Measurements from ENCODE around the gene TIMP4.

TIMP4 gene

DNA sequence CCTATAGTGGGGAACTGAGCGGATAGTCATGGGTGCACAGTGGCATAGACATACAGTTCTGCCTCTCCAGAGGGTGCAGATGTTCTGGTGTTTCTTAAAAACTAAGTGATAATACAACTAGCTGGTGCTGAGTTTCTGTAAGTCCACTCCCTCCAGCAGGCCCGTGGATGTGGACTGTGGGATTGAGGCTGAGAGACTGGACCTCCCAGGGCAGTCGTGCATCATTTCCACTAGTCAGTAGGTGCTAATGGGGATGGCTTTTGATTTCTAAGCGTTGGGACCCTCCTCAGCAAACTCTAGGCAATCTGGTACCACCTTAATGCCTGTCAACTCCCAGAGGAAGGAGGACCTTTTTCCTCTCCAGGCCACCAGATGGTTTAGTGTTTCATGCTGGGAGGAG, 27.3 kb upstream of the TIMP4 start:
- Histone ChIP-seq H3K4me1 (ENCODE audit: control insufficient read depth, insufficient read depth, low read length) (peaks cover 5% of the 10 kb centered on the region), H3K27me3 (ENCODE audit: control insufficient read depth, insufficient read depth, low read length, poor library complexity, severe bottlenecking) (no peaks in the 10 kb centered on the region), H3K4me3 (ENCODE audit: insufficient read depth, low read depth, low read length) (no peak overlapping the region), H3K27ac (ENCODE audit: insufficient read depth, low read depth, low read length, poor library complexity, severe bottlenecking) (no peak overlapping the region), H3K9me3 (ENCODE audit: control insufficient read depth, low read length) (no peaks in the 10 kb centered on the region), H3K36me3 (ENCODE audit: control insufficient read depth, insufficient read depth, low read length) (no peaks in the 10 kb centered on the region)
- 75 to 80% methylated on average over 4 of the region's 4 CpGs for WGBS, 2 experiments

DNA sequence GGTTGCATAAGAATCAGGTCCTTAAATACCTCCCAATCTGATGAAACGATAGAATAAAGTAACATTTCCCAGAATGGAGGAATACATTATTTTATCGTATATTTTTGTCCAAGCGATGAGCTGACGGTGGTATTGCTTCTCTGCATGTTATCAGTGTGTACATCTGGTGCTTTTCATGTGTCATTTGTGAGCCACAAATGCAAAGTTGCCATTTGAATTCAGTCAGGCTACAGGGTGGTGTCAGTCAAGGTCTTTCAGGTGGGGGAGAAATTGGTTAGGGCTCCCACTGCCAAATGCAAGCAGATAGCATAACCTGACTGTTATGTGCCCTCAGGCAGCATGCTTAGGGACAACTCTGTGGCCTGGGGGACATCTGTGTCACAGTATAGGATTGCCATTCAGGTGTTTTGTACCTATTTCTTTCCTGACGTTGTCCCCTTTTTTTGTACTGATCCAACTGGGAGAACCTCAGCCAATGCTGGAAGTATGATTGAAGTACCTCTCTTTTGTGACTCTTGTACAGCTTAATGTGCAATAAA, 26.5 kb upstream of the TIMP4 start:
- H3K27ac ChIP-seq (ENCODE audit: insufficient read depth, low read depth, low read length, poor library complexity, severe bottlenecking), result no peak overlapping the region
- H3K9me3 ChIP-seq (ENCODE audit: control insufficient read depth, low read length), result no peaks in the 10 kb centered on the region
- H3K4me1 ChIP-seq (ENCODE audit: control insufficient read depth, insufficient read depth, low read length), result peaks cover 5% of the 10 kb centered on the region
- H3K4me3 ChIP-seq (ENCODE audit: insufficient read depth, low read depth, low read length), result no peak overlapping the region
- WGBS, 2 experiments, result 94 to 96% methylated on average over 5 of the region's 5 CpGs
- H3K36me3 ChIP-seq (ENCODE audit: control insufficient read depth, insufficient read depth, low read length), result no peaks in the 10 kb centered on the region
- no peaks in the 10 kb centered on the region for H3K27me3 ChIP-seq (ENCODE audit: control insufficient read depth, insufficient read depth, low read length, poor library complexity, severe bottlenecking)

DNA sequence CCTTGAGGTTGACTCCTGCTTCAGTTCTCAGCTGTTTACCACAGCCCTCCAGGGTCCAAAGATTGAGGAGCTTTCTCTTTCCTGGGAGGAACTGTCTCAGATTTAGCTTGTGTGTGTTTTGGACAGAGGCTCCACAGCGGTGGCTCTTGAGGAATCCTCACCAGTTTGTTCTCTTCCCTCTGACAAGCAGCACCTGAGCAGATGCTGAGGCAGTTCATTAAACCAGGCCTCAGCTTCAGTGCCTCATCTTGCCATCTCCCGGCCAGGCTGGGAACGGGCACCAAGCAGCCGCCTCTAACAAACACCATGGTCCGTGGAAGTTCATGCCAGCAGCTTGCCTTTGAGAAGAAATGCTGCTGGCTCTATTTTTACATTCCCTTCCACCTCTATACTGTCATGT, 25.8 kb upstream of the TIMP4 start:
- Histone ChIP-seq H3K36me3 (ENCODE audit: control insufficient read depth, insufficient read depth, low read length) (no peaks in the 10 kb centered on the region), H3K4me3 (ENCODE audit: insufficient read depth, low read depth, low read length) (no peak overlapping the region), H3K27ac (ENCODE audit: insufficient read depth, low read depth, low read length, poor library complexity, severe bottlenecking) (no peak overlapping the region), H3K27me3 (ENCODE audit: control insufficient read depth, insufficient read depth, low read length, poor library complexity, severe bottlenecking) (no peaks in the 10 kb centered on the region), H3K9me3 (ENCODE audit: control insufficient read depth, low read length) (no peaks in the 10 kb centered on the region), H3K4me1 (ENCODE audit: control insufficient read depth, insufficient read depth, low read length) (peaks cover 5% of the 10 kb centered on the region)
- 91 to 95% methylated on average over 5 of the region's 5 CpGs for WGBS, 2 experiments

DNA sequence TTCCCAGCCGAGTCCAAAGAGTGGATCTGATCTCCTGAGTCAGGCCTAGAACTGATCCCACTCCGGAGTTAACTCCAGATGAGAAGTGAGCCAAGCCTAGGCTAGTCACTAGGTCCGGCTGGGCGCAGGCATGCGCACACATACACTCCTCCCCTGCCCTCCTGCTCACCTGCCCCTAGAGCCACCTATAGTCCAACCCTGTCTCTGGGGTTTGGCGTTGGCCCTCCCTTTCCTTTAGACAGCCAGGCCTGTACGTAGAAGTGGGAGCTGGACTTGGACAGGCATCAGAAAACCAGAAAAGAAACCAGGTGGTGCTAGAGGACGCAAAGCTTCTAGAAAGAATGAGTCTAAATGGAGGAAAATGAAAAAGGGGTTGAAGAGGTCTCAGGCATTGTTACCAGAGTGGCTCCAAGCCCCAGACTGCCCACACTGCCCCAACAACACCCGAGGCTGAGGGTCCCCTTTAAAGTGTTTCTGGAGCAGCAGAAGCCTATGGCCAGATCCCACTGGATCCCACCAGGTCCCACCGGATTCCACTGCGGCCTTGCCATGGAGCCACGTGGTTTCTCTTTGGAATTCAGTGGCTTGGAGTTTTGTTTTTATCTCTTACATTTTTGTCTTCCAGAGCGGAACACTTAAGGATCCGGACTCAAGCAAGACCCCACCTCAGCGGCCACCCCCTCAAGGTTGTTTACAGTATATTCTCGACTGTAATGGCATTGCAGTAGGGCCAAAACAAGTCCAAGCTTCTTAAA, 24.2 kb upstream of the TIMP4 start:
- no peaks in the 10 kb centered on the region for H3K4me1 ChIP-seq (ENCODE audit: control insufficient read depth, insufficient read depth, low read length)
- H3K4me3 ChIP-seq (ENCODE audit: insufficient read depth, low read depth, low read length), result no peak overlapping the region
- no peaks in the 10 kb centered on the region for H3K36me3 ChIP-seq (ENCODE audit: control insufficient read depth, insufficient read depth, low read length)
- H3K27me3 ChIP-seq (ENCODE audit: control insufficient read depth, insufficient read depth, low read length, poor library complexity, severe bottlenecking), result no peaks in the 10 kb centered on the region
- WGBS, 2 experiments, result 94 to 95% methylated on average over 16 of the region's 16 CpGs
- H3K27ac ChIP-seq (ENCODE audit: insufficient read depth, low read depth, low read length, poor library complexity, severe bottlenecking), result no peak overlapping the region
- H3K9me3 ChIP-seq (ENCODE audit: control insufficient read depth, low read length), result no peaks in the 10 kb centered on the region

- Histone ChIP-seq H3K9me3 (ENCODE audit: control insufficient read depth, low read length) (no peaks in the 10 kb centered on the region), H3K4me1 (ENCODE audit: control insufficient read depth, insufficient read depth, low read length) (no peaks in the 10 kb centered on the region), H3K27ac (ENCODE audit: insufficient read depth, low read depth, low read length, poor library complexity, severe bottlenecking) (no peak overlapping the region), H3K27me3 (ENCODE audit: control insufficient read depth, insufficient read depth, low read length, poor library complexity, severe bottlenecking) (no peaks in the 10 kb centered on the region), H3K4me3 (ENCODE audit: insufficient read depth, low read depth, low read length) (no peak overlapping the region), H3K36me3 (ENCODE audit: control insufficient read depth, insufficient read depth, low read length) (no peaks in the 10 kb centered on the region)
- 87 to 92% methylated on average over 2 of the region's 2 CpGs for WGBS, 2 experiments
Measured at GRCh38 chr3:12181806-12182205, 23.1 kb upstream of the TIMP4 start.

GRCh38 chr3:12181301-12181700, 22.6 kb upstream of the TIMP4 start:
- 95% methylated on average over 4 of the region's 4 CpGs for WGBS, 2 experiments
- H3K9me3 ChIP-seq (ENCODE audit: control insufficient read depth, low read length), result no peaks in the 10 kb centered on the region
- H3K4me1 ChIP-seq (ENCODE audit: control insufficient read depth, insufficient read depth, low read length), result no peaks in the 10 kb centered on the region
- H3K27ac ChIP-seq (ENCODE audit: insufficient read depth, low read depth, low read length, poor library complexity, severe bottlenecking), result no peak overlapping the region
- H3K27me3 ChIP-seq (ENCODE audit: control insufficient read depth, insufficient read depth, low read length, poor library complexity, severe bottlenecking), result no peaks in the 10 kb centered on the region
- no peak overlapping the region for H3K4me3 ChIP-seq (ENCODE audit: insufficient read depth, low read depth, low read length)
- no peaks in the 10 kb centered on the region for H3K36me3 ChIP-seq (ENCODE audit: control insufficient read depth, insufficient read depth, low read length)

DNA sequence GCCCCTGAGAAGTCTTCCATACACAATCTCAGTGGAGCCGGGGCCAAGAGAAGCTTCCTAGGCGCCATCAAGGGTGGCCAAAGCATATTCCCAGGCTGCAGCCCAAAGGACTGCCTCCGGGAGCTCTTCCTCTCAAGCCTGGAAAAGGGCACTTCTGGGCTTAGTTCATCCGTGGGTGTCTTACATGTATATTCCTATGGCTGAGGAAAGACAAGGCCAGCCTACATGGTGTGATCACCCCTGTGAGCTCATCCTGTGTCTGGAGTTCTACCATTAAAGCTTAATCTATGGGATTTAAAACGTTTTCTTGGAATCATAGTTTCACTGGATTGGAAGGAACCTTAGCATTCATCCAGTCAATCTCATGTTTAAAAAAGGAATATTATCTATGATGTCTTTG, 21.9 kb upstream of the TIMP4 start:
- H3K27ac ChIP-seq (ENCODE audit: insufficient read depth, low read depth, low read length, poor library complexity, severe bottlenecking), result no peak overlapping the region
- H3K4me1 ChIP-seq (ENCODE audit: control insufficient read depth, insufficient read depth, low read length), result no peaks in the 10 kb centered on the region
- 93 to 95% methylated on average over 5 of the region's 5 CpGs for WGBS, 2 experiments
- H3K27me3 ChIP-seq (ENCODE audit: control insufficient read depth, insufficient read depth, low read length, poor library complexity, severe bottlenecking), result no peaks in the 10 kb centered on the region
- H3K36me3 ChIP-seq (ENCODE audit: control insufficient read depth, insufficient read depth, low read length), result no peaks in the 10 kb centered on the region
- no peak overlapping the region for H3K4me3 ChIP-seq (ENCODE audit: insufficient read depth, low read depth, low read length)
- no peaks in the 10 kb centered on the region for H3K9me3 ChIP-seq (ENCODE audit: control insufficient read depth, low read length)

- no peaks in the 10 kb centered on the region for H3K27me3 ChIP-seq (ENCODE audit: control insufficient read depth, insufficient read depth, low read length, poor library complexity, severe bottlenecking)
- no peak overlapping the region for H3K4me3 ChIP-seq (ENCODE audit: insufficient read depth, low read depth, low read length)
- 89 to 93% methylated on average over 6 of the region's 6 CpGs for WGBS, 2 experiments
Measured at GRCh38 chr3:12180218-12180617, 21.5 kb upstream of the TIMP4 start.

GRCh38 chr3:12179441-12179840, 20.7 kb upstream of the TIMP4 start:
- Histone ChIP-seq H3K27me3 (ENCODE audit: control insufficient read depth, insufficient read depth, low read length, poor library complexity, severe bottlenecking) (no peaks in the 10 kb centered on the region), H3K4me1 (ENCODE audit: control insufficient read depth, insufficient read depth, low read length) (no peaks in the 10 kb centered on the region), H3K4me3 (ENCODE audit: insufficient read depth, low read depth, low read length) (no peak overlapping the region), H3K27ac (ENCODE audit: insufficient read depth, low read depth, low read length, poor library complexity, severe bottlenecking) (no peak overlapping the region), H3K9me3 (ENCODE audit: control insufficient read depth, low read length) (no peaks in the 10 kb centered on the region), H3K36me3 (ENCODE audit: control insufficient read depth, insufficient read depth, low read length) (no peaks in the 10 kb centered on the region)
- 86 to 94% methylated on average over 1 of the region's 1 CpG for WGBS, 2 experiments

More at GRCh38 chr3:12180218-12180617, 21.5 kb upstream of the TIMP4 start:
- no peaks in the 10 kb centered on the region for H3K9me3 ChIP-seq (ENCODE audit: control insufficient read depth, low read length)
- no peaks in the 10 kb centered on the region for H3K4me1 ChIP-seq (ENCODE audit: control insufficient read depth, insufficient read depth, low read length)
- H3K27ac ChIP-seq (ENCODE audit: insufficient read depth, low read depth, low read length, poor library complexity, severe bottlenecking), result no peak overlapping the region
- no peaks in the 10 kb centered on the region for H3K36me3 ChIP-seq (ENCODE audit: control insufficient read depth, insufficient read depth, low read length)

GRCh38 chr3:12178091-12178820, 19.5 kb upstream of the TIMP4 start:
- no peak overlapping the region for H3K27ac ChIP-seq (ENCODE audit: insufficient read depth, low read depth, low read length, poor library complexity, severe bottlenecking)
- H3K4me3 ChIP-seq (ENCODE audit: insufficient read depth, low read depth, low read length), result no peak overlapping the region
- WGBS, 2 experiments, result 88 to 94% methylated on average over 5 of the region's 6 CpGs
- no peaks in the 10 kb centered on the region for H3K4me1 ChIP-seq (ENCODE audit: control insufficient read depth, insufficient read depth, low read length)
- no peaks in the 10 kb centered on the region for H3K27me3 ChIP-seq (ENCODE audit: control insufficient read depth, insufficient read depth, low read length, poor library complexity, severe bottlenecking)
- H3K9me3 ChIP-seq (ENCODE audit: control insufficient read depth, low read length), result no peaks in the 10 kb centered on the region
- no peaks in the 10 kb centered on the region for H3K36me3 ChIP-seq (ENCODE audit: control insufficient read depth, insufficient read depth, low read length)
